NCI-H460 (cell line): ENCODE measurements around the gene C1QTNF12. TPM values are rescaled to one million over a fixed set of nuclear protein-coding genes. Genes with fewer than 3 reads are reported as not detected.
"Not testable (repeated sequence)": the region's sequence is repeated elsewhere in the genome, so short reads cannot be mapped to it uniquely, and the experiment has no call there.

Experiments used
- DNase-seq: peaks from one replicate; pipeline ENCODE4 v3.0.0-alpha.2; 2016; ENCODE audit warnings: low read depth; ENCODE audit errors: extremely low read depth
- small RNA-seq, 2 experiments: library from RNA; depleted of rRNA; stranded (forward); fragments of <200 nt; gene quantifications; one replicate each; pipeline ENCODE3, GENCODE V24; 2014
- total RNA-seq: library from RNA; depleted of rRNA; stranded (reverse); fragments of >200 nt; shearing (Covaris generic); gene quantifications from 2 replicates; pipeline ENCODE4 v1.2.3, GENCODE V29; 2014; rRNA removed

Gene C1QTNF12
- total RNA-seq, 1 experiment from 2014 or later = not detected

DNA sequence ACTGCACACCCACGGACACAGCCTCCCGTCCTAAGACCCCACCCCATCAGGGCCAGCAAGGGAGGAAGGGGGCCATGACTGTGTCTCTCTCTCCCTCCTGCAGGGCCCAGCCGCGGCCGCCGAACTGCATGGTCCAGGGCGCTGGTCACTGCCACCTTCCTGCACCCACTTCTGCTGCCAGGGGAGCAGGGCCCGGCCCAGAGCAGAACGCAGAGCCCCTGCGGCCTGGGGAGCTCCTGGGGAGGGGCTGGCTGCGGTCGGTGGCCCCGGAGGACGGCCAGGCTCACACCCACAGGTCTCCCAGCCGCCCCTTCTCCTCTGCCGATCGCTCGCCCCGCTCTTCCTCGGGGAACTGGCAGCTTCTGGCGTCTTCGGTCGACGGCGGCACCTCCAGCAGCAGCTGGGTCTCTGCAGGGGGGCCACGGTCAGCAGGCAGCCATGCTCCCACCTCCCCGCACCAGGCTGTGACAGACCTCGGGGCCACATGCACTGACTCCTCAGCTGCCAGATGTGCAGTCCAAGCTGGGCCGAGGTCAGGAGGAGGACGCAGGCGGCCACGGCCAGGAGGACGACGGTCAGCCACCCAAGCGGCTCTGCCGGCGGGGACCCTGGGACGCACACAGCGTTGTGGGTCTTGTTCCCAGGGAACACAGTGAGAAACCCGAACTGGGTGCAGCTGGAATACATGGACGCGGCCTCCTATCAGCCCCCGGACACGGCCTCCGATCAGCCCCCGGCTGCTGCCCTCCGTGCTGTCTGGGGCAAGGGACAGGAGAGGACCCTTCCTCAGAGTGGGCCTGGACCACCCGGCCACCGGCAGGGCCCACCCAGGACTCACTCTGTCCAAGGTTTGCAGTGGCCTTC is 42.7 kb downstream of the C1QTNF12 start:
- no peak for DNase-seq

DNA sequence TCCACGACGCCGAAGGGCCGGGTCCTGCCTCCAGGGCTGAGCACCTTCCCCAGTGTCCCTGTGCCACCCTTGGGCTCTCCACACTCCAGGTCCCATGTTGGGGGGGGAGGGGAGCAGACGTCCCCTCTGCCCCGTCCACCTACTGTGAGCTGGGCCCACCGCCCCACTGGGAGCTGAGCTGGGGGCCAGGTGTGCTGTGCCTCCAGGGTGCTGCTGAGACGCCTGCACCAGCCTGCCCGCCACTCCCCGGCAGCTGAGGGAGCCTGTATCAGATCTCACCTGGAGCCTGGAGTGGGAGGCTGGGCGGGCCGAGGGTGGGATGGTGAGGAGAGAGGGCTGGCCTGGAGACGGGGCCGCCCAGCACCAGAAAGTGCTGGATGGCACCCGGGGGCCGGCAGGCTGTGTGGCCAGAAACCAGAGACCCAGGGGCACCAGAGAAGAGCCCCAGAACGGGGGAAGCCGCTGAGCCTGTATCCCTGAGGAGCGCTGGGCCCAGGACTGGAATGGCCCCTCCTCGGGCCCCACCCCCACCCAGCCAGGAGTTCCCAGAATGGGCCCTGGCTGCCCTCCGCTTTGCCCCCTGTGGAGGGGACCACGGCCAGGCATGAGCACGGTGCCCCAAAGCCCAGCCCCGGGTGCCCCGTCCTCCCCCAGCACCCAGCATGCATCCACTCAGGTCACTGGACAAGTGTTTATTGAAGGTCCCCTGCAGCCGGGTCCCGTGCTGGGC is 43.5 kb downstream of the C1QTNF12 start:
- no peak for DNase-seq

- DNase-seq = no peak
Observed at GRCh38 chr1:1200876-1201810, 45.4 kb downstream of the C1QTNF12 start.

DNA sequence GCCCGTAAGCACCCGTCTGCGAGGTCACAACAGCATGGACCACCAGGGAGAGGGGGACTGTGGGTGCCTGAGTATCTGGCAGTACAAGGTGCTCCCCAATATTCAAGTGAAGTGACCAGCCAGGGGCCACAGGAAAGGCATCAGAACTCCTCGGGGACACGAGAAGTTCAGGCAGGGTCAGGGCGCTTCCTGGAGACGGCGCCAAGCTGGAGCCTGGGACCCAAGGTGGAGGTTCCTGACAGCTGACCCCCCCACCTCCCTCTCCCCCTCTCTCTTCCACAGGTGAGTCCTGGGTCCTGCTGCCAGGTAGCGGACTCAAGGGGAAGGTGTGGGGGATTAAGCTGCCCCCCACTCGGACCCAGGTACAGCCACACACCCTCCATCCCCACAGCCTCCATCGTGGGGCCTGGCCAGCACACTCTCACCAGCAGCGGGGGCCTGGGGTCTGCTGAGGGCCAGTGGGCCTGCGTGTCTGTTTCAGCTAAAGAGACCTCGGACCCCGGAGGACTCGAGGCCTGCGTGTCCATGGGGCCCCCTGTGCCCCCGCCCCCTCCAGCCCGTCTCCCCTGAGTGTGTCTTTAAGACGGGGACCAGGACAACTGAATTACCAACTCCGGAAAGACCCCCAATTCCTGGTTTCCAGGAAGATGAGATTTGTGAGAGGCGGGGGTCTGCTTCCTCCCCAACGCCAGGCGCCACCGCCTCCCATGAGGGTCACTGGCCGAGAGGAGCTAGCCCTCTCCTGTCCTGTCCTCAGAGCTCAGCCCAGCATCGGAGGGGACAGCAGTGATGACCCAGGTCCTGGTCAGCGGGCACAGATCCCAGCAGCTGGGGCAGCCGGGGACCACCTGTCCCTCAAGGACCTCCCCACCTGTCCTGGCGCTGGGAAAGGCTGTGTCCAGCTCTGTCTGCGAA is 46.3 kb downstream of the C1QTNF12 start:
- DNase-seq = no peak

GRCh38 chr1:1199141-1199960 is 47.2 kb downstream of the C1QTNF12 start:
- DNase-seq = no peak

DNA sequence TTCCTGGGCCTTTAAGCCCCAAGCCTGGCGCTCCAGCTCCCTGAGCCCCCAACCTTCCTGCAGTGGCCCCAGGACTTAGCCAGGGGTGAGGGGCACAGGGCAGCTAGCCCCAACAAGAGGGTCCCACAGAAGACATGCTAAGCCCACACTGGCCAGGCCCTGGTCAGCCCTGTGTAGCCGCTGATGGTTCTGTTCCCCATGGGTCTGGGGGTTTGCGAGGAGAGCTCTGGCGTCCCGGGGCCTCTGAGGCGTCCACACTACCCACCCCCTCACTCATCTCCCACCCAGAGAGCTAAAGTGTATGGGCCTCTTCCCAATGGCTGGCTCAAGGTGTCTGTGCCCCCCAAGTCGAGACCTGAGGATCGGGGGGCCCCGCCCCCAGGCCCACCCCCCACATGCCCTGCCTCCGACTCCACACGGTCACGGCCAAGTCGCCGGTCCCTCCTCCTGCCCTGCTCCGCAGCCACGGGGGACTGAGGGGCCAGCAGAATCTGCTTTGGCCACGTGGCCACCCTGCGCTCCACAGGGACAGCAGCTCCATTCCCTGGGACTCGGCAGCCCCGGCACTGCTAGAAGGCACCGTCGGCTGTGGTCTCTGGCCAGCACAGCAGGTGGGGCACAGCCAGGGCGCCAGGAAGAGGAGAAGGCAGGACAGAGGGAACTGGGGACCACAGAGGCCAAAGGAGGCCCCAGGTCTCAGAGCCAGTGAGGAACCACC is 47.9 kb downstream of the C1QTNF12 start:
- no peak for DNase-seq

GRCh38 chr1:1197551-1198422 is 48.7 kb downstream of the C1QTNF12 start:
- no peak for DNase-seq

DNA sequence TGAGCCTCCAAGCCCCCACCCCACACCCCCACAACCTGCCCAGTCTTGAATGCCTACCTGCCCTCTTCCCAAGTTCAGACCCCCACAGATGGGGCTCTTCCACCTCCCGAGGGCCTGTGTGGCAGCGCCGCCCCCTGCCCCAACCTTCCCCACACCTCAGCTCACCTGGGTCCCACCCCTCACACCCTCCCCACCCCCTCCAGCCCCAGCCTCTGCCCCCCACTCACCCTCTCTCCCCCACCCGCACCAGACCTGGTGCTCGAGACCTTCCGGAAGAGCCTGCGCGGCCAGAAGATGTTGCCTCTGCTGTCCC is 49.4 kb downstream of the C1QTNF12 start:
- no peak for DNase-seq

DNA sequence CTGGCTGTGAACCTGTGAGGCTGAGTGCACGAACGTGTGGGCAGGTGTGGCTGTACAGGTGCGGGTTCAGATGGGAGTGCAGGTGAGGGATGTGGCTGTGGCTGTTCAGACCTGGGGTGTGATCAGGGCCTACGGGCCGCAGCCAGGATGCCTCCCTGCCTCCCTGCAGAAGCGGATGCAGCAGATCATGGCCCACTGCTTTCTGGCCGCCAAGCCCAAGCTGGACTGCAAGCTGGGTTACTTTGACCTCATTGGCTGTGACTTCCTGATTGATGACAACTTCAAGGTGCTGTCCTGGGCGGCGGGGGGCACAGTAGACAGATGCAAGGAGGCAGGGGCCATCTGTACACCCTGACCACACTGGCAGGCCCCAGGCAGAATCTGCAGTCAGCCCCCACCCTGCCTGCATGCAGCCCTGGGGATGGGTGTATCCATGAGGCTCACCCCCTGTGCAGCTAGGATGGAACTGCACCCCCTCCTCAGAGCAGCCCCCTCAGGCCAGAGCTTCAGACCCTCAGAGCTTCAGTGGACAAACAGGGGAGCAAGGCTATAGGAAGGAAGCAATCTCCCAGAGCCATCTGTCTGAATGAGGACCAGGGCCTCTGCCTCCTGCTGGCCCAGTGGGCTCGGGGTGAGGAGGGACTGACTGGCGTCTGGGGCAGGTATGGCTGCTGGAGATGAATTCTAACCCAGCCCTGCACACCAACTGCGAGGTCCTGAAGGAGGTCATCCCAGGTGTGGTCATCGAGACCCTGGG is 49.9 kb downstream of the C1QTNF12 start:
- no peak for DNase-seq

DNA sequence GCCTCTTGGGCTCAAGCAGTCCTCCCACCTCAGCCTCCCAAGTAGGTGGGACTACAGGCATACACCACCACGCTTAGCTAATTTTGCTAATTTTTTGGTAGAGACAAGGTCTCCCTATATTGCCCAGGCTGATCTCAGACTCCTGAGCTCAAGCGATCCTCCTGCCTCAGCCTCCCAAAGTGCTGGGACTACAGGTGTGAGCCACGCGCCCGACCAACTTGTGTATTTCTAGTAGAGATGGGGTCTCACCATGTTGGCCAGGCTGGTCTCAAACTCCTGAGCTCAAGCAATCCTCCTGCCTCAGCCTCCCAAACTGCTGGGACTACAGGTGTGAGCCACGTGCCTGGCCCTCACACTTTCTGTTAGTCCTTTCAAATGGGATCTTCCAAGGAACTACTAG is 50.8 kb downstream of the C1QTNF12 start:
- not testable (repeated sequence) for DNase-seq

DNA sequence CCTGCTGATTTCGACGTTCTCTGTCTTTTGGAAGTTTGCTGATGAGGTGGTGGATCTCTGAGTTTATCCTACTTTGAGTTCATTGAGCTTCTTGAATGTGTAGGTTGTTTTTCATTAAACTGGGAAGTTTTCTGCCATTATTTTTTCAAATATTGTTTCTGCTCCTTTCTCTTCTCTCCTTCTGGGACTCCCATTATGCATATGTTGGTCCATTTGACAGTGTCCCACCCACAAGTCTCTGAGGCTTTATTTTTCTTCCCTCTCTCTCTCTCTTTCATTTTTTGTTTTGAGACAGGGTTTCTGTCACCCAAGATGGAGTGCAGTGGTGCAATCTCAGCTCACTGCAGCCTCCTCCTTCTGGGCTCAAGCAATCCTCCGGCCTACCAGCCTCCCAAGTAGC is 51.8 kb downstream of the C1QTNF12 start:
- no peak for DNase-seq

Small RNAs within 50 kb of the gene (small RNA-seq; reads per million reads assigned to genes)
- gene MIR6726 = 0 reads per million in 2 experiments

Other genes starting within 250 kb of the C1QTNF12 start
- 10.6 and 13.5 TPM in 2 replicates for gene HES4, start 246.6 kb downstream of the C1QTNF12 start, total RNA-seq
- gene ISG15, start 233.2 kb downstream of the C1QTNF12 start, total RNA-seq = 5.3 TPM in 2 replicates
- 37.8 and 48.0 TPM in 2 replicates for gene AGRN, start 226.6 kb downstream of the C1QTNF12 start, total RNA-seq
- 0.20 TPM in 1 of 2 replicates, not detected in the other for gene RNF223, start 172.4 kb downstream of the C1QTNF12 start, total RNA-seq
- 3.9 and 5.5 TPM in 2 replicates for gene C1orf159, start 130.6 kb downstream of the C1QTNF12 start, total RNA-seq
- not detected in 2 replicates for gene TTLL10, start 72.8 kb downstream of the C1QTNF12 start, total RNA-seq
- not detected in 2 replicates for gene TNFRSF18, start 40.1 kb downstream of the C1QTNF12 start, total RNA-seq
- not detected in 2 replicates for gene TNFRSF4, start 32.6 kb downstream of the C1QTNF12 start, total RNA-seq
- gene SDF4, start 14.7 kb downstream of the C1QTNF12 start, total RNA-seq = 81.0 and 83.6 TPM in 2 replicates
- gene B3GALT6, start 14.5 kb downstream of the C1QTNF12 start, total RNA-seq = 15.6 and 17.5 TPM in 2 replicates
- gene UBE2J2, start 27.1 kb upstream of the C1QTNF12 start, total RNA-seq = 49.6 and 52.2 TPM in 2 replicates
- gene SCNN1D, start 33.7 kb upstream of the C1QTNF12 start, total RNA-seq = 1.6 and 1.7 TPM in 2 replicates
- gene ACAP3, start 61.2 kb upstream of the C1QTNF12 start, total RNA-seq = 9.6 and 10.3 TPM in 2 replicates
- gene PUSL1, start 61.9 kb upstream of the C1QTNF12 start, total RNA-seq = 13.1 and 18.9 TPM in 2 replicates
- gene INTS11, start 77.9 kb upstream of the C1QTNF12 start, total RNA-seq = 56.6 and 60.4 TPM in 2 replicates
- gene CPTP, start 78.1 kb upstream of the C1QTNF12 start, total RNA-seq = 12.2 and 13.7 TPM in 2 replicates
- 0.30 and 0.66 TPM in 2 replicates for gene TAS1R3, start 84.6 kb upstream of the C1QTNF12 start, total RNA-seq
- gene DVL1, start 102.7 kb upstream of the C1QTNF12 start, total RNA-seq = 53.7 and 55.3 TPM in 2 replicates
- not detected in 2 replicates for gene MXRA8, start 111.8 kb upstream of the C1QTNF12 start, total RNA-seq
- gene AURKAIP1, start 128.5 kb upstream of the C1QTNF12 start, total RNA-seq = 103 and 128 TPM in 2 replicates
- 70.1 and 110 TPM in 2 replicates for gene CCNL2, start 152.6 kb upstream of the C1QTNF12 start, total RNA-seq
- 132 and 136 TPM in 2 replicates for gene MRPL20, start 160.6 kb upstream of the C1QTNF12 start, total RNA-seq
- 0.15 TPM in 1 of 2 replicates, not detected in the other for gene ANKRD65, start 174.6 kb upstream of the C1QTNF12 start, total RNA-seq
- gene VWA1, start 189.0 kb upstream of the C1QTNF12 start, total RNA-seq = 5.0 and 8.0 TPM in 2 replicates
- 0.05 and 0.06 TPM in 2 replicates for gene ATAD3C, start 203.0 kb upstream of the C1QTNF12 start, total RNA-seq
- gene ATAD3B, start 225.0 kb upstream of the C1QTNF12 start, total RNA-seq = 15.4 and 21.1 TPM in 2 replicates